ENCODE results near the gene CDH4.
"Not testable (repeated sequence)": the region's sequence is repeated elsewhere in the genome, so short reads cannot be mapped to it uniquely, and the experiment has no call there.

The CDH4 gene

DNA sequence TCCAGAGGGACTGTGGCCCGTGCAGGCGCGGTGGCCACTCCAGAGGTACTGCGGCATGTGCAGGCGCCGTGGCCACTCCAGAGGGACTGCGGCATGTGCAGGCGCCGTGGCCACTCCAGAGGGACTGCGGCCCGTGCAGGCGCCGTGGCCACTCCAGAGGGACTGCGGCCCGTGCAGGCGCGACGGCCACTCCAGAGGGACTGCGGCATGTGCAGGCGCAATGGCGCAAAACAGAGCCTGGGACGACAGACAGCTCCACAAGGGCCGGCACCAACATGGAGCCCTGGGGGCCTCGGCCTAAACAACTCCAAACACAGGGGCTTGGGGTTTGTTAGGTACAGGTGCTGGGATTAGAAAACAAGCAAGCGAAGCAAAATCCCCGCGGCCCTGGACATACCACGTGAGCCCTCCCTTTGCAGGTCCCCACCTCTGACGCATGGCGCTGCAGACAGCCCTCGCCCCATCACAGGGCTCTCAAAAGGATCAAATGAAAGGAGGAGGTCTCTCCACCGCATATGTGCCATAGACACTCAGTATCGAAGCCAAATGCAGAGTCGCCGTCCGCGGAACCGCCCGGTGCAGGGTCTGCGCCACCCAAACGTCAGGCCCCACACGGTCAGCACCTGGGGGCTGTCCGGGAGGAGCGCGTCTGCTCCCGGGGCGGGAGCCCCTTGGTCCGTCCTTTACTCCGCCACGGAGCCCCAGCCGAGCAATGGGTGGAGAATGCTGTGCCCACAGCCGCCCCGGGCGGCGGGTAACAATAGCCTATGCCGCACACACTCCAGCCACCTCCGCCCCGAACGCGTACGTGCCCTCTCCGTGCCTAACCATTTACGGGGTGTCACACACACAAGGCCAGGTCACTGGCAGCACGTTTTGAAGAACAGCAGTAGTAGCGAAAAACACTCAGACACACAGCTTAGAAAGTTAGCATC, 727.9 kb downstream of the CDH4 start:
- DNase-seq = no peak

DNA sequence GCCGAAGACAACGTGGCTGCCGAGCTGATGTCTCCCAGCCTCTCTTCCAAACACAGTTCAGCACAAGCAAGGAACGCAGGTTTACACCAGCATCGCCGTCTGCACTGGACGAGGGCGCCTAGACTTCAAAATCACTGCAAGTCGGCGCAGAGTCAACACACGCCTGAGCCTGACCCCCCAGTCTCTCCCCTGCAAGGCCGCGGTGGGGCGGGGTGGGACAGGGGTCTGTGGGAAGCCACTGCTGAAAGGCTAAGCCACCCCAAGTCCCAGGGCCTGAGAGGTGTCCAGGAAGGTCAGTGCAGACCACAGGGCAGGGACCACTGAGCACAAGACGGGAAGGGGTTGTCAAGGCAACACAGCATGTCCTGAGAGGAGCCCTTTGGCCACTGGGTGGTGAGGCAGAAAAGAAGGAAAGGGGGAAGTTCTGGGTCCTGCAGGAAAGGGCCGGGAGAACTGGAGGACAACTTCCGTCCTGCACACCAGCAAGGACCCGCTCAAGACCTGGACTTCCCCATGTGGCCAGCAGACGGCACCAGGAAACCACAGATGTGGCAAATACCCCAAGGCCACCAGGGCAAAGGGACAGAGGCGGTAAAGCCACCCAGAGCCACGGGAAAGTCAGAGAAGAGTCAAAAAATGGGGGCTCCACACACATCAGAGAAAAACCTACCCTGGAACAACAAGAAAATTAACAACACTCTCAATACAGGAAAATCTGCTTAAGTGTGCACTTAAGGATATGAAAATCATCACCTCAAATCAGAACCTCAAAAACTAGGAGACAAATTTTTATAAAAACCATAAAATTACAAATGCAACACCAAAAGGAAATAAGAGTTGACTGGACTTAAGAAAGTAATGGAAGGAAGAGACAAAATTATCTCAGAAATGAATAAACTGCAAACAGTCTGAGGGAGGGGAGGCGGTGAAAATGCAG, 728.9 kb downstream of the CDH4 start:
- no peak for DNase-seq

GRCh38 chr20:61981691-61982090, 729.6 kb downstream of the CDH4 start:
- not testable (repeated sequence) for DNase-seq

- DNase-seq = no peak
Measured at GRCh38 chr20:61982191-61982950, 730.3 kb downstream of the CDH4 start.

DNA sequence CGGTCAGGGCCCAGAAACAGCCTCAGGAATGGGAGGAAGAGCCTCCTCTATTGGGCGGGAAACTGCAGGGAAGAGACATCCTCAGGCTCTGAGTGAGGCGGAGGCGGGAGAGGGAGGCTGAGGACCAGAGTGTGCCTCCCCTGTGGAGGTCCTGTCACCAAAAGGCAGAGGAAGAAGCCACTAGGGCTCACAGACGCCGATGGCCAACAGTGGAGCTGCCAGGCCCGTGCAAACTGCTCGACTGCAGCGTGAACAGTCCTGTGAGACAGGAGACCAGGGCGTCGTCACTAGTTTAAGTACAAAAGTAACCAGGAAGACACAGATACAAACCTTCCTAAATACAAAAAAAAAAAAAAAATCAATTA, 730.9 kb downstream of the CDH4 start:
- DNase-seq = no peak

GRCh38 chr20:61983965-61984364, 731.9 kb downstream of the CDH4 start:
- DNase-seq = no peak

GRCh38 chr20:61984431-61984830, 732.4 kb downstream of the CDH4 start:
- not testable (repeated sequence) for DNase-seq

DNA sequence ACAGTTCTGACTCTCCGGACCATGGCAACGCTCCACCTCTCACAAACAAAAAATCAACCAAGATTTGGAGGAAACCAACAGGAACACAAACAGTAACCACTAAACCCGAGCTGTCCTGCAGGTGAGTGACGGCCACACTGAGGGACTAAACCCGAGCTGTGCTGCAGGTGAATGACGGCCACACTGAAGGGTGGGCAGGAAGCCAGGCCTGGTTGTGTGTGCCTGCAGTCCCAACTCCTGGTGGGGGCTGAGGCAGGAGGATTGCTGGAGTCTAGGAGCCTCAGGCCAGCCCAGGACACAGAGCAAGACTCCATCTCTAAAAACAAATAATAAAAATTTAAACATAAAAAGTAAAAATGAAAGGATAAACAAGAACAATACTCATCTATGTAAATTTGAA, 733.0 kb downstream of the CDH4 start:
- no peak for DNase-seq

DNA sequence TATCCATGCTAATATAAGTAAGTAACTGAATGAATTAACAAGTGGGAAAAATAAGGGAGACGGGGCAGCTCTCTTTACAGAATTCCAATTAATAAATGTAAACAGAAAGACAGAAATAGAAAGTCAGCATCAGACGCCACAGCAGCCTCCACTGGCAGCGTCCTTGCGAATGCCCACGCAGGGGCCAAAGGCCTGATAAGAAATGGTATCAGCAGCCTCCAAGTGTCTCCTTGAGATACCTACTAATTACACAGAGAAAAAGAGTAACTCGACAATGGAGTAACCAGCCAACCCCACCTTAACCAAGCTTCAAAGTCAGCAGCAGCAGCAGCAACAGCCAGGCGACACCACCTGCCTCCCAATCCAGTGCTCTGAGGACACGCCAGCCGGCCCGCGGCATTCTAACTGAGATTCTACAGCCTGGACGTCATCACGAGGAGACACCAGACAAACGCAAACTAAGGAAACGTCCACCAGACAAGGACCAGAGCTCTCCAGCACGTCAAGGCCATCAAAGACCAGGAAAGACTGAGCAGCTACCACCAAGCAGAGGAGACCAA, 734.8 kb downstream of the CDH4 start:
- no peak for DNase-seq

- no peak for DNase-seq
Measured at GRCh38 chr20:61988665-61989064, 736.6 kb downstream of the CDH4 start.

GRCh38 chr20:61989741-61990140, 737.7 kb downstream of the CDH4 start:
- DNase-seq = no peak

Data from activated naive CD4-positive, alpha-beta T cell treated with Interleukin-2 at 50 U/mL for 16 hours (primary cell).